GM12874 (cell line): ENCODE results near the gene EMP3.

Experiments used
- TF ChIP-seq, protein P1 (sequence below): IDR thresholded peaks from 2 replicates; pipeline ENCODE4 v1.5.1; 2011; ENCODE audit warnings: low read depth, mild to moderate bottlenecking, control low read depth, low read length, moderate library complexity; ENCODE audit not compliant: insufficient read depth

The EMP3 gene

DNA sequence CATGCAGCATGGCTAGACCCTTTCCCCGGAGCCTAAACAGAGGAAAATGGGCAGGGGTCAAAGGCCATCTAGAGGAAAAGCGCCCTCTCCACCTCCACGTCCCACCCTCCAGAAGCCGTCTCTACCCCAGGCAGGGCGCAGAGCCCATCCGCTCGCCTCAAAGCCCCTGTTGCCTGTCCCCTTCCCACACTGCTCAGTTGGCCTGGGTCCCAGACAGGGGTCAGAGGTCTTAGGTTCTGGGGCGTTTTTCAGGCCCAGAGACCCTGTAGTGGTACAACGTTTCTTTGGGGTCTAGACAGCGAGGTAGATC, 38.1 kb downstream of the EMP3 start:
- TF ChIP-seq, protein P1, sequence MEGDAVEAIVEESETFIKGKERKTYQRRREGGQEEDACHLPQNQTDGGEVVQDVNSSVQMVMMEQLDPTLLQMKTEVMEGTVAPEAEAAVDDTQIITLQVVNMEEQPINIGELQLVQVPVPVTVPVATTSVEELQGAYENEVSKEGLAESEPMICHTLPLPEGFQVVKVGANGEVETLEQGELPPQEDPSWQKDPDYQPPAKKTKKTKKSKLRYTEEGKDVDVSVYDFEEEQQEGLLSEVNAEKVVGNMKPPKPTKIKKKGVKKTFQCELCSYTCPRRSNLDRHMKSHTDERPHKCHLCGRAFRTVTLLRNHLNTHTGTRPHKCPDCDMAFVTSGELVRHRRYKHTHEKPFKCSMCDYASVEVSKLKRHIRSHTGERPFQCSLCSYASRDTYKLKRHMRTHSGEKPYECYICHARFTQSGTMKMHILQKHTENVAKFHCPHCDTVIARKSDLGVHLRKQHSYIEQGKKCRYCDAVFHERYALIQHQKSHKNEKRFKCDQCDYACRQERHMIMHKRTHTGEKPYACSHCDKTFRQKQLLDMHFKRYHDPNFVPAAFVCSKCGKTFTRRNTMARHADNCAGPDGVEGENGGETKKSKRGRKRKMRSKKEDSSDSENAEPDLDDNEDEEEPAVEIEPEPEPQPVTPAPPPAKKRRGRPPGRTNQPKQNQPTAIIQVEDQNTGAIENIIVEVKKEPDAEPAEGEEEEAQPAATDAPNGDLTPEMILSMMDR, result no peak

DNA sequence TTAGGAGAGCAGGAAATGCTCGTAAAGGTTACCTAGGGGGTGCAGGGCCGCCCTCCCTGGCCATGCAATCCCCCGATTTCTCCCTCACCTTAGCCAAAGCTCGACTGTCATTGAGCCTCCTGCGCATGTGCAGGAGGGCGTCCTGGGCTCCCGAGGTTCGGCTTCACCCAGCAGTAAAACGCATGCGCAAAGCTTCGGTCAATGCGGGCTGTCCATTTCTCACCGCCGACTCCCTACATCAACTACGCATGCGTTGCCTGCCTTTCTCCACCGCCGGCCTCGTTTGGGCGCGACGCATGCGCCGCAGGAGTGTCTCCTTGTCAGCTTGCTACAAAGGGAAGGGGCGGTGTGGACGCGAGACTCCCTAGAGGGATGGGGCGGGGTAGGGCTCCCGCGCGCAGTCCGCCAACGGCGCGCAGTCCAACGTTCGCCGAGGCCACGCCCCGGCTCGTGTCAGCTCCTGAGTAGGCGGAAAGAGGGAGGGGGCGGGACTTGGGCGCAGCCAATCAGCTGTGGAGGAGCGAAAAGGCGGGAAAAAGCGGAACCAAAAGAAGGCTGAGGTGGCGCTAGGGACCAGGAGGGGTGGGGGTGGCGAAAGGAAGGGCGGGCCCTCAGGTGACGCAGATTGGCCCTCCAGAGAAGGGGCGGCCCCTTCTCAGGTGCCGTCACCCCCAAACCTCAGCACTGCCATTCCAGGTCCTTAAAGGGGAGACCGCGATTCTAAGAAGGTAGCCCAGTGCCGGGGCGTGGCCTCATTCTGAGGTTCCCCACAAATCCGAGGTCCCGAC, 38.7 kb downstream of the EMP3 start, which contains the start of the genes SYNGR4 and TMEM143:
Gene SYNGR4 (plus strand): TSS at position 558 of the 788 bp plus-strand sequence. CDS start 1,476 bp downstream, outside the sequence.
Gene TMEM143 (minus strand): TSS at position 131 of the 788 bp plus-strand sequence. CDS start 20 bp downstream, at position 111.
- TF ChIP-seq, protein P1, result no peak

DNA sequence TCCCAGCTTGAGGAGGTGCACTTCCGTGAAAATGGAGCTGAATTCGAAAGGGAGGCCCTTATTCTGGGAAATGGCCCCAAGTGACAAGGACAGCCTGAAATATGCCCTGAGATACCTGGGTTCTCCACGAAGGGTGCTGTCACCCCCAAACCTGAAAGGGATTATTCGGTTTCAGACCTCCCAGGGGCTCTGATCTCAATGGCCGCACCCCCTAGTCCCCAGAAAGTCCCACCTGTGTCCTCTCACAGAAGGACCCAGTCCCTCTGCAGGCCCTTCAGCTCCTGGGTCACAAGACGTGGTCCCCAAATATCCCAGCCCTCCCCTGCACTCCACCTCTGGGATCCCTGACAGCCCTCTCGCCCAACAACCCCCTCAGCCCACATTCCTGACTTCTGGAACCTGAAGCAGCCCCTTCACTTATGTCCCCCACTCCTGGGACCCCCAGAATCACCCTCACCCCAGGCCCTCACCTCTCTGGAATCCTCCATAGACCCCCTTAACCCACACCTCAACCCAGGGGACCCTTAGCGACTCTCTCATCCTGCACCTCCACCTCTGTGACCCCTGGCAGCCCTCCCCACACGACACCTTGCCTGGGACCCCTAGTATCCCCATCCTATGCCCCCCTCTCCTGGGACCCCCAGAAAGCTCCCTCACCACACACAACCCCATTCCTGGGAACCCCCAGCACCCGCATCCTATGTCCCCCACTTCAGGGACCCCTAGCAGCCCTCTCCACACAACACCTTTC, 39.4 kb downstream of the EMP3 start:
- TF ChIP-seq, protein P1, result no peak

DNA sequence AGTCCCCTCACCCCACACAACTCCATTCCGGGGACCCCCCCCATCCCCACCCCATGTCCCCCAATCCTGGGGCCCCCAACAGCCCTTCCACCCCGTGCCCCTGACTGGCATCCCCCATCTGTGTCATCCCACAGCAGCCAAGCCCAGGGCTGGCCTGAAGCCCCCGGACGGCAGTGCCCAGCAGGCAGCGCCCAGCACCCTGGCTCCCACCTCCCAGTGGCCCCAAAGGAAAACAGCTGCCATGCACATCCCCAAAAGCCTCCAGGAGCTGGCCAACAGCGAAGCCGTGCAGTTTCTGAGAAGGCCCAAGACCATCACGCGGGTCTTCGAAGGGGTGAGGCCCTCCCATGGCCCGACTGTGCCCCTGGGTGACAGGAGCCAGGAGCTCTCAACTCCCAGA, 40.2 kb downstream of the EMP3 start:
- TF ChIP-seq, protein P1, result no peak

DNA sequence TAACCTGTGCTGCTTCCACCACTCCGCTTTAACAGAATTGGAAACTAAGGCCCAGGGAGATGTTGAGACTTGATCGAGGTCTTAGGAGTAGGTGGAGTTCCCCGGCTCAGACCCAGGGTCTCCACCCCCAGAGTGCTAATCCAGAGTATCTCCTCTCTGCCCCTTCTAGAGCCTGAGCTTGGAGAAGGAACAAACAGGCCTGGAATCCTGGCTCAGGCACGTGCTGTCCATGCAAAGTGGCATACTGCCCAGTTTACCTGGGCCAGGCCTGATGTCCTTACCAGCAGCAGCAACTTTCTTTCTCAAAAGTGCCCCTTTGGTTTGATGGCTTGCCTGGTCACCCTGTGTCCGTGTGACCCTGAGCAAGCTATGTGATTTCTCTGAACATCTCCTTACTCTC, 42.5 kb downstream of the EMP3 start:
- TF ChIP-seq, protein P1, result no peak

DNA sequence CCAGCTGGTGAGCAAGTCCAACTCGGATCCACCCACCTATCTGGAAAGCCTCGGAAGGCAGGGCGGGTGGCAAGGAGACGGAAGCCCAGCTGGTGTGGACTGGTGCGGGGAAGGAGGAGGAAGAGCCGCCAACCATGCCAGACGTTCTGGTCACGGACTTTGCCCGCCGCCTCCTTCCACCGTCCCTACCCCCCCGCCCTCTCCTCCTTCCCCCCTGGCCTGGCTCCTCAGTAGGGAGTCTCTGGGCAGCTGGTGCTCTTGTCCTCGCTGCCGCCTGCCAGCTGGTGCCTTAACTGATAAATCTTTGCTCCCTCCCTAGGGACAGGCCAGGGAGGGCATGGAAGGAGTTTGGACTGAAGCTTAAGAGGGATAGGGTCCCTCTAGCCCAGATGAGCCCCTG, 43.6 kb downstream of the EMP3 start:
- TF ChIP-seq, protein P1, result no peak

DNA sequence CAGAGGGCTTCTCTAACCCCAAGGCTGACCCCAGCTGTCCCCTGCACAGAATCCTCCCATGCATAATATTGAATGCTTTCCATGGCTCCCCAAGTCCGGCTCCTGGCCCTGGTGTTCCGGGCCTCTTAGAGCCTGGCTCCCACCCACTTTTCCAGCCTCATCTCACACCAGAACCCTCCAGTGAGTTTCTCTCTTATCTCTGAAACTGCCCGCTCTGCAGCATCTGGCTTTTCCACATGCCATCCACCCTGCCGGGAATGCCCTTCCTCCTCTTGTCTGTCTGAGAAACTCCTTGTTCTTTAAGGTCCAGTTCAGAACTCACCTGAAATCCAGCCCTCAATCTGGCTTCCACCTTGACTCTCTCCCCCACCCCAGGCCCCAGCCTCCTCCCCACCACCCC, 45.6 kb downstream of the EMP3 start:
- TF ChIP-seq, protein P1, result no peak
